GM20431 (cell line): Measurements from ENCODE around the gene ARHGEF16.

Source experiments
- in situ Hi-C: fragments of 300-500 bp; cut with MseI, MboI; formaldehyde crosslinking; loops from one replicate; pipeline ENCODE4 v1.15.0; 2020; ENCODE audit warnings: low sequenced_read_pairs; ENCODE audit not compliant: unreplicated experiment

The ARHGEF16 gene

DNA sequence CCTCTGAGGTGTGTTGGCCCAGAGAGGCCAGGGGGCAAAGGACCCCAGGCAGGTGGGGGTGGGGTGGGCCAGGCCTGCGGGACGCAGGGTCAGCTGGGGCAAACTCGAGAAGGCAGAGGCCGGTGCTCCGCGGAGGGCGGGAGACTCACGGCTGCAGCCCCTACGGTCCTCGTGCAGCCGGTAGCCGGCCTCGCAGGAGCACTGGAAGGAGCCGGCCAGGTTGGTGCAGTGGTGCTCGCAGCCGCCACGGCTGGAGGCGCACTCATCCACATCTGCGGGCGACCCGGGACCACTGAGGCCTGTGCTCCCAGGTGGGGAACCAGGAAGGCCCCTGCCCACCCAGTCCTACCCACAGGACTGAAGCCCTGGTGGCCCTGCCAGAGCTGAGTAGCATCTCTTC is 55.3 kb downstream of the ARHGEF16 start:
- in situ Hi-C loops = no loop called here

DNA sequence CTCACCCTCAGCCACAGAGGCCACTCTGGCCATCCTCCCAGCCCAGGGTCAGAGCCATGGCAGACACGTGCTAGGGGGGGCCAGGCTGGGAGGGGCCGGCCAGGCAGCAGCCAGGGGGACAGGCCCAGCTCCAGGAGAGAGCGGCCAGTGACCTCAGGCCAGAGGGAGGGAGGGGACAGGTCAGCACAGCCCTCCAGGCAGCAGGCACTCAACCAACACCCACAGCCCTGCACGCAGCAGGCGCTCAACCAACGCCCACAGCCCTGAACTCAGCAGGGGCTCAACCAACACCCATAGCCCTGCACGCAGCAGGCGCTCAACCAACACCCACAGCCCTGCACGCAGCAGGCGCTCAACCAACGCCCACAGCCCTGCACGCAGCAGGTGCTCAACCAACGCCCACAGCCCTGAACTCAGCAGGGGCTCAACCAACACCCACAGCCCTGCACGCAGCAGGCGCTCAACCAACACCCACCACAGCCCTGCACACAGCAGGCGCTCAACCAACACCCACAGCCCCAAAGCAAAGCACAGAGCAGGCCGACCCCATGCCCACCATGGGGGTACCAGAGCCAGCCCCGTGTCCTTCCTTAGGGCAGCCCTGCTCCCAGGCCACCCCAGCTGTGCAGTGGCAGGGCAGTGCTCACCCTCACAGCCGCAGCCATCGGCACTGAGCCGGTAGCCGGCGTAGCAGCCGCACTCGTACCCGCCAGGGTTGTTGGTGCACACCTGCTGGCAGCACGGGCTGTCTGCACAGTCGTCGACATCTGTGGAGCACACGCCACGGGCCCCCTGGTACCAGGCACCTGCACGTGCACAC is 55.9 kb downstream of the ARHGEF16 start:
- in situ Hi-C loops = no loop called here

GRCh38 chr1:3510956-3511250 is 56.4 kb downstream of the ARHGEF16 start:
- in situ Hi-C loops = no loop called here

DNA sequence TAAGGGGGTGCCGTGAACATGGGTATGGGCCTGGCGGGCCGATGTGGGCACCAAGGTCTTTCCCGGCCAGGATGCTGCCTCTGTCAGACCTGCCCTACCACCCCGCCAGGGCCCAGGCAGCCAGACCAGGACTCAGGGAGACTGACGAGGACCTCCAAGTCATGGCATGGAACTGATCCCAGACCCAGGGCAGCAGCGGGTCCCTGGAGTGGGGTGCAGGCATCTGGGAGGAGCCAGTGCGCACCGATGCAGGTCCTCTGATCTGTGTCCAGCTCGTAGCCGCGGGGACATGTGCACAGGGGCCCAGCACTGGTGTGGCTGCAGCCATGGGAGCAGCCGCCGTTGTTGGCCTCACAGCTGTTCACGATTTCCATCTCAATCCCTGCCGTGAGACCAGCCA is 56.8 kb downstream of the ARHGEF16 start:
- in situ Hi-C loops = no loop called here

DNA sequence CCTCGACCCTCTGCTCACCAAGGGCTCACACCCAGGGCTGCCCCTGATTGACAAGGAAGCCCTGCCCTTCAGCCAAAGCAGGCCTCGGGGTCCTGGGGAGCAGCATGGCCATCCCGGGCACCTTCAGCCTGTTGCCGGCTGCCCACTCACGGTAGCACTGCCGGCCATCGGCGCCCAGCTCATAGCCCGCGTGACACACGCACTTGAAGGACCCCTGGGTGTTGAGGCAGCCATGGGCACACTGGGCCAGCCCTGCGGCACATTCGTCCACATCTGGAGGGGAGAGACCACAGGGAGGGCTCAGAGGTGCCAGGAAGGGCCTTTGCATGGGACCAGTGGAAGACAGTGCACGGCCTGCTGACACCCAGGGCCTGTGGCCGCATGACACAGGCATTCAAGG is 57.4 kb downstream of the ARHGEF16 start:
- in situ Hi-C loops = no loop called here

DNA sequence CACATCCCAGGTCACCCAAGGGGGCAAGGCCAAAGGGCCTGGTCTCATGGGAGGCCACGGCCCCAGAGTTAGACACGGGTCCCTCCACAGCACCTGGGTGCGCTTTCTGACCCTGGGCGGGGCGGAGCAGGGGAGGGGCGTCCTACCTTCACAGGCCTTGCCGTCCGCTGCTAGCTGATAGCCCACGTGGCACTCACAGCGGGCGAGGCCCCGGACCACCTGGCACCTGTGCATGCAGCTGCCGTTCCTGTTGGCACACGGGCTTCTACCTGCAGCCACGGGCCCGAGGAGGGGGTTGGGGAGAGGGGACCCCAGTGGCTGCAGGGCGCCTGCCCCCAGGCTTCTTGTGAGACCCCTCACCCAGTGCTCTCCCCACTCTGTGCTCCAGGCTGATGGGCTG is 59.9 kb downstream of the ARHGEF16 start:
- in situ Hi-C loops = no loop called here

DNA sequence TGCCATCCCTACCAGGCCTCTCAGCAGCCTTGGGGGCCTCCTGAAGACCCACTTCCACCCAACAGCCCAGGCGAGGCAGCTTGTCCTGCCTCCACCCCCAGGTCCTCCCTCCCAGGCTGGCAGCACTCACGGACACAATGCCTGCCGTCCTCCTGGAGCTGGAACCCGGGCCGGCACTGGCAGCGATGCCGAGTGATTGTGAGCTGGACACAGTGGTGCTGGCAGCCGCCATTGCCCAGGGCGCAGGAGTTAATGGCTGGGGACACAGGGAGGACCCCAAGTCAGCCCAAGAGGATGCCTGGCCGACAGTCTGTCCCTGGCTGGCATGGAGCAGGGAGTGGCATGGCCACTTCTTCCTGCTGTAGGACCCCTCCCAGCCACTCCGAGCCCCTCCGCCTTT is 60.8 kb downstream of the ARHGEF16 start:
- in situ Hi-C loops = no loop called here

DNA sequence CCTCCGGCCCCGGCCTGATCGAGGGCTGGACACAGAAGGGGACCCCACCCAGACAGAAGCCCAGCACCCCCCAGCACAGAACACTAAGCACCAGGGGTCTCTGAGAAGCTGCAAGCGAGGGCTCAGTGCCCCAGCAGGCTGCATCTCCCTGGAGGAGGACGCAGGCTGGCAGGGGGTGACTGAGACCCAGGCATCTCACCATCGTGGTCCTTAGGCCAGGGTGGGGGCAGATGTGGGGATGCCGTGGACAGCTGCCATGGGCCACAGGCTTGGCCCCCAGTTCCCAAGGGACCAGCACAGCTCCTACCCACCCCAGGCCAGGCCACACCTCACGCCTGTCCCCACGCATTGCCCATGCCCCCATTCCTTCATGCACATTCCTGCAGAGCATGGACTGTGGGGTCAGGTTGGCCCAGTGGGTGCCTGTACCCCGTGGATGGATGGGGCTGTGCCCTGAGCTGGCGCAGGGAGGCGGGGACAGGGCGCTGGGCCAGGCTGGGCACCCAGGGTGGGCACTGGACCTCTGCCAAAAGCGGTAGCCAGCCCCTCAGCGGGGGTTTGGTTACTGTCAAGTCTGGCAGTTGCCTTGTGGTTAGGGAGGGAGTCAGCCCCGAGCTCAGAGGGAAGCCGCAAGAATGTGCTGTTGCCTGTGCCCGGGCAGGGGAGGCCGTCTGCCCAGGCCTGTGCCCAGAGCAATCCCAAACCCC is 61.5 kb downstream of the ARHGEF16 start:
- in situ Hi-C loops = no loop called here

DNA sequence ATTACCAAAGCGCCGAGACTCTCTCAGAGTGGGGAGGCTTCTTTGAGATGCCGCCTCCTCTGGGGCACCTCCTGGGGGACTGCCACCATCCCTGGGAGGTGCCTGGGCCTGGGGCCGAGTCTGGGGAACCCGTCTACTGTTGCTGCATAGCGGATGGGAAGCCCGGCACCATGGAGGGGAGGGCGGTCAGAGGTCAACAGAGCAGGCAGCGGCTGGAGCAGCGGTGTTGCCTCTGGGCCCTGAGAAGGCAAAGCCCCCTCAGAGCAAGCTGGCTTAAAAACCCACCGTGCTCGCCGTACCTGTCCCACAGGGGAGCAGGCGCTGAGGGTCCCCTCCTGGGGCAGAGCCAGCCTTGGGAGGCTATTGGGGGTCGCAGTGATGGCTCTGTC is 62.0 kb downstream of the ARHGEF16 start:
- in situ Hi-C loops = no loop called here

GRCh38 chr1:3516911-3517675 is 62.6 kb downstream of the ARHGEF16 start:
- in situ Hi-C loops = no loop called here

GRCh38 chr1:3518256-3518655 is 63.8 kb downstream of the ARHGEF16 start:
- in situ Hi-C loops = no loop called here

DNA sequence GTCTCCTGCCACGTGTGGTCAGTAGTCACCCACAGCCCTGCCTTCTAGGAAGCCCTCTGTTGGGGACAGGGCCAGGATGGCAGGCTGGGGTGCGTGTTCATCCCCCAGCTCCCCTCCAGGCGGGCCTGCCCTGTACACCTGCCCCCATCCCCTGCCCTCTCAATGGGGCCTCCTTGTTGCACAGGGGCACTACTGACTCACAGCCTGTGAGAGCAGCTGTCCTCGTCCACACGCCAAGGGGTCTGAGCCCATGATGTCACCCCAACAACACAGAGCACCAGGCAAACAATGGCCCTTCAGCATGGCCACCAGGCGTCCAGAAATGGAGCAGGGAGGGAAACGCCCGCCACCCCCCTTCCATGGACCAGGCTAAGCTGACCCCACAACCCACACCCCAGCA is 64.3 kb downstream of the ARHGEF16 start:
- in situ Hi-C loops = no loop called here

DNA sequence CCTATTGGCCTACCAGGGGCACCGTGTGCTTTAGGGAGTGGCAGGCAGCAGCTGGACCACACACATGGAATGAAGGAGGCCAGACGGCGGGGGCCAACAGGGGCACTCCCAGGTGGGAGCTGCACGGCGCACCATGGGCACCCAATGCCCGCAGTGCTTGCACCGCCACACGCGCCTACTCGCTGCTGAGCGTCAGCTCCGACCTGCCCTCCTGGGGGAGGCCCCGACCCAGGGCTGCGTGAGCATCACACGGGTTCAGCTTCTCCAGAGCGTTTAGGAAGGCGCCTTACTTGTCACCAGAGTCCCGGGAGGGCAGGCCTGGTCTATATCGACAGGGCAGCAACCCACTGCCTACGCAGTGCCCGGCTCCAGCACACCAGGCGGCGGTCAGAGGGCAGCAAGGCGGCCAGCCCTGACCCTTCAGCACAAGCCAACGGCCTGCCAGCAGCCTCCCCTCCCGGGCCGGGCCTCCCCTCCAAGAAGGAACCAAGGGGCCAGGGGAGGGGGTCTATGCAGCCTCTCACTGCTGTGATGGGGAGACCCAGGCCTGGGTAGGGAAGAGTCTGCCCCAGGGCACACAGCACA is 64.9 kb downstream of the ARHGEF16 start:
- in situ Hi-C loops = no loop called here

DNA sequence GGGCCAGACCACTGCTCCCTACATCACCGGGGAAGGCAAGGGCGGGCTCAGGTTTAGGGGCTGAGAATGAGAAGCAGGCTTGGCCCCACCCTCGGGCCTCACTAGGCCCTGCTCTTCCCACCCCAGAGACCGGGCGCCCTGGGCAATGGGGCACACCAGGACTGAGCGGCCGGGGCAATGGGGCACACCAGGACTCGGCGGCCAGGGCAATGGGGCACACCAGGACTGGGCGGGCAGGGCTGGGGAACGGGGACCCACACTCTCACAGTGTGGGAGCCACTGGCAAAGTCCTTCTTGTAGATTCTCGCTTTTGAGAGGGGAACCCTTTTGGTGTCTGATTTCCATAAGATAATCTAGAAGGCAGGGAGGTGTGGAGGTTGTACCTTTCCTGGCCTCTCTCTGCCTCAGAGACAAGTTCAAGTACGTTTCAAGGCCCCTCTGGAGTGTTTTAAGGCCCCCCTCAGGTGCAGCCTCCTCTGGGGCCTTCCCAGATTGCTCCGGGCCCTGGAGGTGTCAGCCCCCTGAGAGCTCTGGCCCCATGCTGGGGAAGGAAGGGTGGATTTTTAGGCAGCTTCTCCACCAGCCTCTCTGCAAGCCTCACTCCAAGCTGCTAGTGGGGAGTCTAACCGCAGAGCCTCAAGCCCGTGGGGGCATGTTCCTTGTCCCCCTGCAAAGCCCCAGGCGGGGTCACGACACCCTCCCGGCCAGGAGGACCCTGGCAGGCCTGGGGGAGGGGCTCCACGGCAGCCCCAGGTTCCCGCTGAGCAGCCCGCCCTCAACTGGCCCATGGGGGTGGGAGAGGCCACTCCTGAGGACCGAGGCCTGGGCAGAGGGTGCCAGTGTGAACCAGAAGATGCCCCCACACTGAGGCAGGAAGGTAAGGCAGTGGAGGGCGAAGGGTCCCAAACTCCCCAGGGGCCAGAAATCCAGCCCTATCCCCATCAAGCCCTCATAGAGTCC is 66.2 kb downstream of the ARHGEF16 start:
- in situ Hi-C loops = no loop called here

- in situ Hi-C loops = no loop called here
Observed at GRCh38 chr1:3521426-3521825, 67.0 kb downstream of the ARHGEF16 start.

GRCh38 chr1:3522112-3522511 is 67.6 kb downstream of the ARHGEF16 start:
- in situ Hi-C loops = no loop called here

GRCh38 chr1:3522564-3523265 is 68.2 kb downstream of the ARHGEF16 start:
- in situ Hi-C loops = no loop called here

GRCh38 chr1:3523980-3524379 is 69.5 kb downstream of the ARHGEF16 start:
- in situ Hi-C loops = no loop called here

DNA sequence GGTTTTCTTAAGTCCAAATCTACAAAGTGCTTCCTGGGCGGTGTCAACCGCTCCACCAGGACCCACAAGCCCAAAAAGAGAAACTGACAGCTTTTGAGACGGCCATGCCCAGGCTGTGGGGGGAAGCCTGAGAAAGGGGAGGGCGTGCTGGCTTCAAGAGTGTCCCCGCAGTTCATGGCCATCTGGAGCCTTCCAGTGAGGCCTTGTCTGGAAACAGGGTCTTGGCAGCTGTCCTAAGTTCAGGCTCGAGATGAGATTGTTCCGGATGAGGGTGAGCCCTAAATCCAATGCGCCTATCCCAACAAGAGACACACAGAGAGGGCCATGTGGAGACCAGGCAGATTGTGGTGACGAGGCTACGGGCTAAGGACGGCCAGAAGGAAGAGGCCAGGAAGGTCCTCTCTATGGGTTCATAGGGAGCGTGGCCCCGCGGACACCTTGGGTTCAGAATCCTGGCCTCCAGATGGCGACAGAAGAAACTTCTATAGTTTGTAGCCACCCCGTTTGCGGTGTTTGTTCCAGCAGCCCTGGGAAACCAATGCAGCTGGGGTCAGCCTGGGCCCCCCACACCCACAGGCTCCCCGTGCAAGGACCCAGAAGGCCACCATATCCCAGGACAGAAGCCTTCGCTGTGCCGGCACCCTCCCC is 70.2 kb downstream of the ARHGEF16 start:
- in situ Hi-C loops = no loop called here
